T-cell (primary cell): ENCODE data around the gene HIPK2. TPM values are rescaled to one million over a fixed set of nuclear protein-coding genes. Genes with fewer than 3 reads are reported as not detected.

Experiments used
- ATAC-seq, 4 experiments: fragments of 200-7000 bp in 3 of 4; fragments of 150-1000 bp in 1 of 4; cut with Tn5 transposase; replicated peaks in 1 of 4; 1 replicate in 3 of 4; 2 replicates in 1 of 4; pipeline ENCODE4 v1.10.0; 2021; ENCODE audit warnings: moderate library complexity in 3 of 4, mild to moderate bottlenecking in 2 of 4, moderate number of reproducible peaks in 1 of 4
- CTCF ChIA-PET, 2 donors: fragments of 300-600 bp; sonication (Branson Sonifier 250); formaldehyde crosslinking; loops; one replicate each; lab custom pipeline; 2022; ENCODE audit warnings: antibody characterized with exemption in 2 of 2; lab: Charles Lee
- POLR2A ChIA-PET, 2 donors: fragments of 300-600 bp; sonication (Branson Sonifier 250); formaldehyde crosslinking; loops; one replicate each; lab custom pipeline; 2022; ENCODE audit warnings: antibody characterized with exemption in 2 of 2; lab: Charles Lee
- DNase-seq, 35 experiments: peaks; one replicate each; pipeline versions ENCODE4 v3.0.0 to v3.0.0-alpha.2; 2013 to 2023
- H3K27ac ChIP-seq: one replicate; pipeline ENCODE4 v1.5.1; 2013; ENCODE audit warnings: low read length
- H3K27me3 ChIP-seq, 2 experiments: replicated peaks in 1 of 2; 1 replicate in 1 of 2; 2 replicates in 1 of 2; pipeline versions ENCODE4 v1.6.1 to v1.7.0; 2013; ENCODE audit warnings: low read length in 1 of 2, mixed read lengths in 1 of 2; ENCODE audit not compliant: control insufficient read depth in 2 of 2, insufficient read depth in 2 of 2; ENCODE audit errors: extremely low read depth in 1 of 2
- H3K36me3 ChIP-seq, 2 donors: 1 replicate in 1 of 2; 2 replicates in 1 of 2; pipeline versions ENCODE4 v1.6.1 to v1.7.0; 2013; ENCODE audit warnings: low read length in 1 of 2; ENCODE audit not compliant: control insufficient read depth in 2 of 2, insufficient read depth in 1 of 2; ENCODE audit errors: extremely low read depth in 1 of 2
- H3K4me1 ChIP-seq, 2 experiments: 1 replicate in 1 of 2; 2 replicates in 1 of 2; pipeline versions ENCODE4 v1.6.1 to v1.7.0; 2013; ENCODE audit warnings: low read length in 2 of 2, mixed read lengths in 1 of 2; ENCODE audit not compliant: insufficient read depth in 2 of 2, control insufficient read depth in 1 of 2; ENCODE audit errors: extremely low read depth in 1 of 2
- H3K4me3 ChIP-seq, 2 donors: 1 replicate in 1 of 2; 2 replicates in 1 of 2; pipeline versions ENCODE4 v1.5.1 to v1.7.0; 2013; ENCODE audit warnings: mild to moderate bottlenecking in 2 of 2, low read length in 1 of 2, moderate library complexity in 1 of 2; ENCODE audit not compliant: control insufficient read depth in 1 of 2; ENCODE audit errors: extremely low read depth in 1 of 2
- H3K9me3 ChIP-seq: 2 replicates; pipeline ENCODE4 v1.7.0; 2013
- H3K27ac Mint-ChIP-seq, 2 donors: one replicate each; pipeline ENCODE4 v1.8.0; 2020 to 2021; ENCODE audit warnings: mild to moderate bottlenecking in 2 of 2, mixed read lengths in 2 of 2
- H3K27me3 Mint-ChIP-seq, 2 donors: one replicate each; pipeline ENCODE4 v1.8.0; 2021 to 2022; ENCODE audit warnings: mixed read lengths in 2 of 2
- H3K36me3 Mint-ChIP-seq: one replicate; pipeline ENCODE4 v1.8.0; 2021; ENCODE audit warnings: mixed read lengths
- H3K4me1 Mint-ChIP-seq, 3 donors: one replicate each; pipeline ENCODE4 v1.8.0; 2020 to 2022; ENCODE audit warnings: mixed read lengths in 3 of 3, mild to moderate bottlenecking in 1 of 3
- H3K4me3 Mint-ChIP-seq, 3 donors: one replicate each; pipeline ENCODE4 v1.8.0; 2020 to 2022; ENCODE audit warnings: mild to moderate bottlenecking in 3 of 3, mixed read lengths in 3 of 3, moderate library complexity in 3 of 3
- H3K9me3 Mint-ChIP-seq, 3 donors: one replicate each; pipeline ENCODE4 v1.8.0; 2020 to 2022; ENCODE audit warnings: mixed read lengths in 3 of 3
- WGBS: methylation state at CpG from one replicate; pipeline ENCODE4 v1.1.5; 2013; ENCODE audit warnings: missing lambda C conversion rate; ENCODE audit not compliant: insufficient coverage; 5-methylcytosine and 5-hydroxymethylcytosine counted together
- total RNA-seq, 35 experiments: library from RNA in 6 of 35; stranded (reverse) in 6 of 35; fragments of 120-200 nt in 1 of 35; gene quantifications; one replicate each; pipeline versions ENCODE4 v1.2.1 to v1.2.4 and lab custom pipeline; 2013 to 2026

Gene HIPK2
- total RNA-seq, 5 donors from 2014 or later (not counting 1 experiment from before 2014, with no cell fraction given): 32.7 to 34.5 (median 33.5) TPM

- ChIA-PET CTCF (interaction anchor here in 1 of 2 donors (1.0 kb wide), 1 partner anchor 106 kb away, joined by 7 read pairs; no protein-coding TSS in a partner anchor), POLR2A (no interaction called here)
- DNase-seq (no peak), ATAC-seq (no peak)
- 92% methylated on average over 6 of the region's 11 CpGs for WGBS
- Mint-ChIP-seq H3K4me3 (no peak overlapping the region), H3K27ac (no peak overlapping the region), H3K27me3 (no peaks in the 10 kb centered on the region), H3K4me1 (peaks cover 84 to 93% (median 86%) of the 10 kb centered on the region in 3 donors), H3K9me3 (no peaks in the 10 kb centered on the region), H3K36me3 (peaks cover 16% of the 10 kb centered on the region)
- no peaks in the 10 kb centered on the region for H3K36me3 ChIP-seq
- peaks cover 2 to 19% of the 10 kb centered on the region in 2 experiments for H3K4me1 ChIP-seq
- H3K27ac ChIP-seq: no peak overlapping the region
- H3K4me3 ChIP-seq: no peak overlapping the region
- no peaks in the 10 kb centered on the region for H3K27me3 ChIP-seq
- no peaks in the 10 kb centered on the region for H3K9me3 ChIP-seq
Observed at GRCh38 chr7:139753693-139754111, 24.1 kb downstream of the HIPK2 start.

GRCh38 chr7:139753081-139753692, 24.6 kb downstream of the HIPK2 start:
- no peak overlapping the region for H3K27ac Mint-ChIP-seq
- DNase-seq: peak in 1 of 35 experiments; percentile 10
- peaks cover 16% of the 10 kb centered on the region for H3K36me3 Mint-ChIP-seq
- H3K27me3 ChIP-seq: no peaks in the 10 kb centered on the region
- H3K27me3 Mint-ChIP-seq: no peaks in the 10 kb centered on the region
- POLR2A ChIA-PET: no interaction called here
- peaks cover 2 to 20% of the 10 kb centered on the region in 2 experiments for H3K4me1 ChIP-seq
- H3K4me3 ChIP-seq: no peak overlapping the region
- ATAC-seq: peak in 2 of 4 experiments; percentile 46 to 53
- H3K4me1 Mint-ChIP-seq: peaks cover 82 to 90% (median 83%) of the 10 kb centered on the region in 3 donors
- H3K9me3 ChIP-seq: no peaks in the 10 kb centered on the region
- no peaks in the 10 kb centered on the region for H3K9me3 Mint-ChIP-seq
- H3K27ac ChIP-seq: no peak overlapping the region
- no peaks in the 10 kb centered on the region for H3K36me3 ChIP-seq
- H3K4me3 Mint-ChIP-seq: no peak overlapping the region
- WGBS: 84% methylated on average over 4 of the region's 7 CpGs
- CTCF ChIA-PET: interaction anchor here in 1 of 2 donors (0.6 to 1.0 kb wide), 2 partner anchors 106 to 927 kb away, joined by 7 read pairs; no protein-coding TSS in a partner anchor

GRCh38 chr7:139752604-139753003, 25.2 kb downstream of the HIPK2 start:
- peaks cover 16% of the 10 kb centered on the region for H3K36me3 Mint-ChIP-seq
- no peak overlapping the region for H3K27ac Mint-ChIP-seq
- ATAC-seq (no peak), DNase-seq (no peak)
- H3K9me3 Mint-ChIP-seq: no peaks in the 10 kb centered on the region
- H3K27me3 Mint-ChIP-seq: no peaks in the 10 kb centered on the region
- Histone ChIP-seq H3K27me3 (no peaks in the 10 kb centered on the region), H3K4me1 (peaks cover 2 to 20% of the 10 kb centered on the region in 2 experiments), H3K36me3 (no peaks in the 10 kb centered on the region), H3K27ac (no peak overlapping the region), H3K4me3 (no peak overlapping the region), H3K9me3 (no peaks in the 10 kb centered on the region)
- H3K4me1 Mint-ChIP-seq: peaks cover 78 to 86% (median 78%) of the 10 kb centered on the region in 3 donors
- WGBS: 100% methylated on average over 1 of the region's 5 CpGs
- POLR2A ChIA-PET: no interaction called here
- CTCF ChIA-PET: interaction anchor here (0.5 to 1.1 kb wide), 5 partner anchors 75 to 927 kb away, joined by 3 to 7 read pairs (median 5); no protein-coding TSS in a partner anchor
- no peak overlapping the region for H3K4me3 Mint-ChIP-seq

DNA sequence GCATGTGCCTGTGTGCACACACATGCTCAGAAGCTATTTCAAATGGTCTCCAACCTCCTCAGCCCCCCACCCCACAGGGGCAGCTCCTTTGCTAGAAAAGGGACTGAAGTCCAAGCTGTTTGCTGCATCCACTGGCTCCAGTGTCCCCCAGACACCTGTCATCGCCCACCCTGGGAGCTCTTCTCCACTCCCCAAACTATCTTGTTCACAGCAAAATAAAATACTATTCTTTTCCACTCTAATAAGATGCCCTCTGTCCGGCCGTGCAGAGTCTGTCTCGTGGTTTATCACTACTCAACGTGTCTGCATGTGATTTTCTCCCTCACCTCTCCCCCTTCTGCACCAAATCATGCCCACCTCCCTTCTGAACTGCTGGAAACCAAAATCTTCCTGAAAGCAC, 25.6 kb downstream of the HIPK2 start:
- no peaks in the 10 kb centered on the region for H3K36me3 ChIP-seq
- Mint-ChIP-seq H3K4me1 (peaks cover 74 to 84% (median 76%) of the 10 kb centered on the region in 3 donors), H3K27me3 (no peaks in the 10 kb centered on the region), H3K36me3 (peaks cover 16% of the 10 kb centered on the region), H3K4me3 (no peak overlapping the region), H3K9me3 (no peaks in the 10 kb centered on the region), H3K27ac (no peak overlapping the region)
- no peak for ATAC-seq
- H3K9me3 ChIP-seq: no peaks in the 10 kb centered on the region
- DNase-seq: no peak
- no peak overlapping the region for H3K4me3 ChIP-seq
- 72% methylated on average over 5 of the region's 5 CpGs for WGBS
- no peak overlapping the region for H3K27ac ChIP-seq
- POLR2A ChIA-PET: no interaction called here
- H3K27me3 ChIP-seq: no peaks in the 10 kb centered on the region
- H3K4me1 ChIP-seq: peaks cover 2 to 24% of the 10 kb centered on the region in 2 experiments
- CTCF ChIA-PET: interaction anchor here (0.5 to 1.1 kb wide), 3 partner anchors 75 to 556 kb away, joined by 3 to 5 read pairs (median 3); no protein-coding TSS in a partner anchor

- POLR2A ChIA-PET: interaction anchor here in 1 of 2 donors (0.6 kb wide), 1 partner anchor 77 kb away, joined by 3 read pairs; no protein-coding TSS in a partner anchor
- Mint-ChIP-seq H3K4me3 (no peak overlapping the region), H3K27ac (no peak overlapping the region), H3K4me1 (peaks cover 76 to 82% (median 79%) of the 10 kb centered on the region in 3 donors), H3K36me3 (peaks cover 16% of the 10 kb centered on the region), H3K9me3 (no peaks in the 10 kb centered on the region), H3K27me3 (no peaks in the 10 kb centered on the region)
- Histone ChIP-seq H3K9me3 (no peaks in the 10 kb centered on the region), H3K27me3 (no peaks in the 10 kb centered on the region), H3K36me3 (no peaks in the 10 kb centered on the region), H3K27ac (no peak overlapping the region), H3K4me3 (no peak overlapping the region), H3K4me1 (peaks cover 2 to 28% of the 10 kb centered on the region in 2 experiments)
- 83% methylated on average over 1 of the region's 6 CpGs for WGBS
- CTCF ChIA-PET: no interaction called here
- ATAC-seq (peak in 1 of 4 experiments; percentile 43), DNase-seq (peak in 5 of 35 experiments; percentile 13 to 50 (median 15))
Observed at GRCh38 chr7:139750459-139751095, 27.2 kb downstream of the HIPK2 start.

DNA sequence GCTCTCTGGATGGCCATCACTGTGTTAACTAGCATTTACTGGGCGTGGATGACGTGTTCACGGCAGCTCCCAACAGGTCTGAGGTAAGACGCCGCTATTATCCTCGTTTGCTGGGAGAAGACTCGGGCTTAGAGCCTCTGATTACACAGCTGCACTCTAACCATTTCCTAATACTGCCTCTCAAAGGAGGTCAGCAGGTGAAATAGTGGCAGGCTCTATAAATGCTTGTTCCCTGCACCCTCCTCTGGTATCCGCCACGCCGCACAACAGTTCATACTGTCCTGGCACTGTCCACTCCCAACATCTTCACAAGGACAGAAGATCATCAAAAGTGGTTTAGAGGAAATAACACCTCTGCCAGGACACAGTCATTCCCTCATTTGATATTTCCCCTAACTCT, 28.3 kb downstream of the HIPK2 start:
- Histone ChIP-seq H3K27ac (no peak overlapping the region), H3K4me1 (peaks cover 0 to 29% of the 10 kb centered on the region in 2 experiments), H3K9me3 (no peaks in the 10 kb centered on the region), H3K27me3 (no peaks in the 10 kb centered on the region), H3K36me3 (no peaks in the 10 kb centered on the region), H3K4me3 (no peak overlapping the region)
- Mint-ChIP-seq H3K4me3 (no peak overlapping the region), H3K27ac (no peak overlapping the region), H3K4me1 (peaks cover 72 to 78% (median 76%) of the 10 kb centered on the region in 3 donors), H3K27me3 (no peaks in the 10 kb centered on the region), H3K36me3 (peaks cover 14% of the 10 kb centered on the region), H3K9me3 (no peaks in the 10 kb centered on the region)
- DNase-seq (no peak), ATAC-seq (no peak)
- ChIA-PET CTCF (interaction anchor here in 1 of 2 donors (0.8 kb wide), 1 partner anchor 128 kb away, joined by 3 read pairs; no protein-coding TSS in a partner anchor), POLR2A (no interaction called here)
- WGBS: 99% methylated on average over 7 of the region's 10 CpGs
